Esophagus squamous epithelium (tissue), 4 donors: ENCODE data around the gene CTNNA3.

ENCODE experiments used
- CTCF ChIP-seq, 6 experiments: fragments of 450-650 bp in 4 of 6; fragments of 200-600 bp in 2 of 6; sonication (generic) in 2 of 6; IDR thresholded peaks; one replicate each; pipeline ENCODE4 v1.5.1; 2016 to 2019; ENCODE audit warnings: antibody characterized with exemption in 6 of 6, mild to moderate bottlenecking in 4 of 6, moderate library complexity in 4 of 6
- POLR2A ChIP-seq, 4 donors: fragments of 450-650 bp; IDR thresholded peaks; one replicate each; pipeline ENCODE4 v1.6.1; 2017; ENCODE audit warnings: antibody characterized with exemption in 4 of 4, mild to moderate bottlenecking in 4 of 4, moderate library complexity in 3 of 4

GRCh38 chr10:67696029-67696428 lies at the start of gene CTNNA3:
- no peak for TF ChIP-seq CTCF (IDR thresholded peaks at IDR 0.05)
- no peak for TF ChIP-seq POLR2A (IDR thresholded peaks at IDR 0.05)
